Activated gamma-delta T cell treated with anti-CD3 and anti-CD28 coated beads, Interleukin-2, amount 50 U/mL, for 16 hours (primary cell): ENCODE data around the gene ROR2.
"Not testable (repeated sequence)": the region's sequence is repeated elsewhere in the genome, so short reads cannot be mapped to it uniquely, and the experiment has no call there.

Source experiments
- DNase-seq: peaks from one replicate; pipeline ENCODE4 v3.0.0-alpha.2; 2020; ENCODE audit warnings: low read depth

ROR2 gene

DNA sequence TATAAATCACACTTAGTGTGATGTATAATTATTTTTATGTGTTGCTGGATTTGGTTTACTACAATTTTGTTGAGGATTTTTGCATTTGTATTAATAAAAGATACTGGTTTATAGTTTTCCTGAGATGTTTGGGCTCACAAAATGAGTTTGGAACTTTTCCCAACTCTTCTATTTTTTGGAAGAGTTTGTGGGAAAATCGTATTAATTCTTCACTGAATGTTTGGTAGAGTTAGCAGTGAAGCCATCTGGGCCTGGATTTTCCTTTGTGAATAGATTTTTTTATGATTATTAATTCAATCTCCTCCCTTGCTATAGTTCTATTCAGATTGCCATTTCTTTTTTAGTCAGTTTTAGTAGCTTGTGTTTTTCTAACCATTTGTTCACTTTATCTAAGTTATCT lies 324.7 kb downstream of the ROR2 start:
- no peak for DNase-seq

DNA sequence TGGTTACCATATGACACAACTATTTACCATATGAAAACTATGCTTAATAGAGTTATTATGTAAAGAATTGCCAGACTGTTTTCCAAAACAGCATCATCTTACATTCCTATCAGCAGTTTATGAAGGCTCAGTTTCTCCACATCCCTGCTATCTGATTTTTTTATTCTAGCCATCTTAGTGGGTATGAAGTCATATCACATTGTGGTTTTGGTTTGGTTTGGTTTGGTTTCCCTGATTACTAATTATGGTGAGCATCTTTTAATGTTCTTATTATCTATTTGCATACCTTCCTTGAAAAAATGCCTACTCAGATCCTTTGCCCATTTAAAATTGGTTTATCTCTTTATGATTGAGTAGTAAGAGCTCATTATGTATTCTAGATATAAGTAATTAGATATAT lies 327.0 kb downstream of the ROR2 start:
- no peak for DNase-seq

GRCh38 chr9:91622121-91622520 lies 327.9 kb downstream of the ROR2 start:
- not testable (repeated sequence) for DNase-seq

GRCh38 chr9:91614044-91614443 lies 336.0 kb downstream of the ROR2 start:
- not testable (repeated sequence) for DNase-seq

GRCh38 chr9:91611582-91611981 lies 338.4 kb downstream of the ROR2 start:
- DNase-seq: no peak

DNA sequence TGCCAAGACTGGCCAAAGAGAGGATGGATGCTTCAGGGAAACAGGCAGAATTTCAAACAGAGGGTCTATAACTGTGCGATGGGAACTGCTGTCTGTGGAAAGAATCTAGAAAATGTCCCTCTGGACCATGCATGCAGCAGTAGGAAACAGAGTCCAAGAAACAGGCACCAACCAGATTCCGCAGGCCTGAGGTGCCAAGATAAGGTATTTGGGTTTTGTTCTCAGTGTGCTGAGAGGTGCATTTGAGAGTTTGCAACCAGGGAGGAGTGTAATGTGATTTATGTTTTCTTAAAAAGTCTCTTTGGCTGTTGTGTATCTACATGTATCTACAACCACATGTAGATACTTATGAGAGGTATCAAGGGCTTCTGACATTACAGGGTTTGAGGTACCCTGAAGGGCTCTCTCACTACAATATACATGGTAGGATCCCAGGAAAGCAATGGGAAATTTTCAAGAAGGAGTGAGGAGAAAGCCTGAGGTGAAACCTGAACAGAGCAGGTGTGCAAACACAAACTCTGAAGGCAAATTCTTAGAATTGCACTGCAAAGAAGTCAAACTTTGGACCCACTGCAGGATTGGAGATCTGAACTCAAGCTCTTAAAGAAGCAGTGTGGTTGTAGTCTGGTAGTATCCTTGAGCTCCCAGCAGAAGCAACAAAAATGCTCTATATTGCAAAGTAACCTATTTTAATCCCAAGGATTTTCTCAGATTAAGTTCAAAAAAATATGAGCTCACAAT lies 343.6 kb downstream of the ROR2 start:
- no peak for DNase-seq

GRCh38 chr9:91604451-91605179 lies 345.4 kb downstream of the ROR2 start:
- DNase-seq: no peak

DNA sequence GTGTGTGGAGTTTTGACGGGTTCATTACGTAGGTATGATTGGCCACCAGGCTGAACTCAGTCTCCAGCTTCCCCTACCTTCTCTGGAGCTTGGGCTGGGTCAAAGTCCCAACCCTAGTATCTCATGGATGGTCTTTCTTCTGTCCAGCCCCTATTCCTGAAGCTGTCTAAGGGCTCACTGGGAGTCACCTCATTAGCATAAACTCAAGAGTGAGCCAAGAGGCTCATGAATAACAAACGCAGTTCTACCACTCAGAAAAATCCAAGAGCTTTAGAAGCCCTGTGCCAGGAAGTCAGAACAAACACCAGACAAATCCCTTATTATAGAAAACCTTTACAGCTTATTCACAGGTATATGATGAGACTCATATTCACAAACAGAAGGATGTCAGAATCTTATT lies 346.1 kb downstream of the ROR2 start:
- DNase-seq: no peak

DNA sequence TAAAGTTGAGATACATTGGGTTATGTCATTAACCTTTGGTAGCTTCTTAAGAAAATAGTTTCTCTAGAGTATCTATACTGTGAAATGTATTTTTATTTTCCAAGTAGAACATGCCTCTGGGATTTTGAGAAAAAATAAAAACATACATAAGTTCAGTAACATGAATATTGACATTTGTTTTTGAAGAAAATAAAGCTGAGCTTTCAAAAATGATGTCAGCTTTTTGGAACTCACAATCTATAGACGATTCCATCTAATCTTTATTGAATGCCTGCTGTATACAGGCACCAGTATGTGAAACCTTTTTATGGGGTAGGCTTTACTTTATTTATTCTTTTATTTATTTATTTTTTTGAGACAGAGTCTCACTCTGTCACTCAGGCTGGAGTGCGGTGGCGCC lies 350.5 kb downstream of the ROR2 start:
- DNase-seq: no peak

DNA sequence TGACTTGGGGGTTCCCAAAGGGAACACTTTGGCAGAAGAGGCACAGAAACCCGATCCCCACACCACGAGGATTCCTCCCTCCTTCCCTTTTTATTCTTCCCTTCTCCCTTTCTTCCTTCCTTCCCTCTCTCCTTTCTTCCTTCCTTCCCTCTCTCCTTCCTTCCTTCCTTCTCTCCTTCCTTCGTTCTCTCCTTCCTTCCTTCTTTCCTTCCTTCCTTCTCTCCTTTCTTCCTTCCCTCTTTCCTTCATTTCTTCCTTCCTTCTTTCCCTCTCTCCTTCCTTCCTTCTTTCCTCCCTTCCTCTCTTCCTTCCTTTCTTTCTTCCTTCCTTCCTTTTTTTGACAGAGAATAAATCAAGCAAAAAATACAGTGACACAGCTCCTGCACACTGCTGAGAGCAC lies 358.4 kb downstream of the ROR2 start:
- no peak for DNase-seq

DNA sequence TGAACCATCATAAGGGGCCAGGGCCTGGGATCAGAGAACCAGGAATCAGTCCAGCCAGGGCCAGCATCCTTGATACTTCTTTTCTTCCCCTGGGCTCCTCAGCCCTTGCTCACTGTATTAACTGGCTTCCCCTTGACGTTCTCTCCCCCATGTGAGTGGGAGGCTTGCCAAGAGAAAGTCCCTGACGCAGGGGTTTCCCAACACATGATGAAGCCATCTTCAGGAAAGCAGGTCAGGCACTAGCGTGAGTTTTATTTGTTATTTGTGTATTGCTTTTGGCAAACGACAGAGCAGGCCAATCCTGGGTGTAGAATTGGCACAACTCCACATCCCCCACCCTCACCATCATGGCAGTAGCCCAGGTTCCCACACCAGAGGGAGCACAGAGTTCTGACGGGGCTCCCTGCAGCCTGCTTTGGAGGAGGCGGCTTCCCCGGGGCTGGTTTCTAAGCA lies 360.9 kb downstream of the ROR2 start:
- no peak for DNase-seq

- no peak for DNase-seq
Measured at GRCh38 chr9:91586282-91586681, 363.7 kb downstream of the ROR2 start.

GRCh38 chr9:91583966-91584365 lies 366.1 kb downstream of the ROR2 start:
- DNase-seq: no peak

GRCh38 chr9:91583161-91583875 lies 366.7 kb downstream of the ROR2 start:
- no peak for DNase-seq

- no peak for DNase-seq
Measured at GRCh38 chr9:91582181-91582580, 367.8 kb downstream of the ROR2 start.

DNA sequence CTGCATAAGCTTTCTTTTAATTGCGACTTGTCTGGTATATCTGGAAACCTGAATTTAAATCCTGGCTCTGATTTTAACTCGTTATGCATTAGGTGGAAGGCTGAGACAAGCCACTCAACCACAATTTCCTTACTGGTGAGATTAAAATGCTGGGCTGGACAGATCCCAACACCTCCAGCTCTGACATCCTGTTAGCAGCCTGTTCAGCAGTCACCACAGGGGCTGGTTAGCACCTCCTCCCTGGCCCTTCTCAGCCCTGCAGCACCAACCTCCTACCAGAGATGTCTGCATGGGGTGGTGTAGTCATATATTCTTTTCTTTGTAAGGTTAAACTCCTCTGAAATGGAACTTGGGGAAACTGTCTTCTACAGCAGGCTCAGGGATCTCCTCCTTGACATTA lies 369.9 kb downstream of the ROR2 start:
- DNase-seq: no peak

DNA sequence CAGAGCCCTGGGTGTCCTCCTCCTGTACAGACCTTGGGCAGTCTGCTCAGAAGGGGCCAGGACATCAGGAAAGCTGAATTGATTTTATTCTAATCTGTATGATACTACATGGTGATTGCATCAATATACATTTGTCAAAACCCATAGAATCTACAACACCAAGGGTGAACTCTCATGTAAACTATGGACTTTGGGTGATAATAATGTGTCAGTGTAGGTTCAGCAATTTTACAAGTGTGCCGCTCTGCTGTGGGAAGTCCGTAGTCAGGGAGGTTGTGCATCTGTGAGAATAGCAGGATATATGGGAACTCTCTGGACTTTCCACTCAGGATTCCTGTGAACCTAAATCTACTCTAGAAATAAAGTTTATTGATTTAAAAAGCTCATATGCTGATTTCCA lies 371.1 kb downstream of the ROR2 start:
- DNase-seq: no peak

DNA sequence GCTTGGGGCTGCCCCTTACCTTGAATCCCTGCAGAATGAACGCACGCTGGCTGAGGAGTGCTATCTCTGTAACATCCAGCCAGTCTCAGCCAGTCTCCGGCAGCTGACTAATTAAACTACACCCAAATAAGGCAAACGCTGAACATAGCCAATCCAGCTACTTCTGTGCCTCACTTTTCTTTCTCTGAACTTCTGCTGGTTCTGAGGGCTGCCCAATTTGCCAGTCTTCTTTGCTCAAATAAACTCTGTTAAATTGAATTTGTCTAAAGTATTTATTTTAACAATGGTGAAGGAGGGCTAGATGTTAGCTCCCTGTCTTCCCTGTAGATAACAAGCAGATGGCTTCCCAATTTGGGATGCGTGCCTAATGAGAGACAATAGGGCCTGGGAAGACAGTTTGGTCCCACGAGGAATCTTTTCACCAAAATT lies 372.4 kb downstream of the ROR2 start:
- DNase-seq: no peak

DNA sequence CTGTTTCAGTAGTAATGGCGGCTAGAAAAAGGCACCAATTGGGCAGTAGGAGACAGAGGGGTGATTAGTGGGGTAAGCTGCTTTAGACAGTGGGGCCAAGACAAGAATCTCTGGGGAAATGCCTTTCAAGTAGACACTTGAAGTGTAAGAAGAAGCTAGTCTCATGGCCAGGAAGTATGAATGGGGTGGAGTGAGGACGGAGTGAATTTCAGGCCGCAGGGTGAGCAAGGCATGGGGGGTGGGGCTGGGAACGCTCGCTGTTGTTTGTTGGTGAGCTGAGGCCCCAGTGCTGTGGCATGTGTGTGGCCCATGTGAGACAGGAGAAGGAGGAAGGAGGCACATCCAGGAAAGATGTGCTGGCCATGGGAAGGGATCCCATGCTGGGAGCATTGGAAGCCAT lies 377.2 kb downstream of the ROR2 start:
- DNase-seq: no peak

GRCh38 chr9:91572044-91572443 lies 378.0 kb downstream of the ROR2 start:
- DNase-seq: no peak

DNA sequence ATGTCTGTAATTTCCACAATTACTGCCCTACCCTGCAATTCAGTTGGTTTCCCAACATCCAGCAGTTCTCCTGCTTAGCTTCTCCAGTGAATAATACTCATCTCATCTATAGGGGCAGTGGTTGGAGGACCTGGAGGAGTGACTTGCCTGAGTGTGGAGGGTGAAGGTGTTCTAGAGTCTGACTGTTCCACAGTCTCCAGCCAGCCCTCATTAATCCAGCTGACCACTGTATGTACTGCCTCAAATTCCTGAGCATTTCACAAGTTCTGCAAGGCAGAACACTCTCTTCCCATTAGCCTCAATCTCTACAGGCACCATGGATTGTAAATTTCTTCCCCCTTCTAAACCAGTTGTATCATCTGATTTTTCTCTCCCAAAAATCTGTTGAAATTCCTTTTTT lies 379.0 kb downstream of the ROR2 start:
- DNase-seq: no peak

GRCh38 chr9:91567642-91568274 lies 382.3 kb downstream of the ROR2 start:
- DNase-seq: no peak
